Thymus (tissue), 11 donors: Measurements from ENCODE around the gene LONRF3. TPM values are rescaled to one million over a fixed set of nuclear protein-coding genes. Genes with fewer than 3 reads are reported as not detected.

Experiments used
- DNase-seq, 9 donors: peaks; one replicate each; pipeline ENCODE4 v3.0.0-alpha.2; 2013; ENCODE audit warnings: low spot score in 9 of 9, low read depth in 6 of 9, missing footprints in 1 of 9
- H3K27ac ChIP-seq, 2 donors: one replicate each; pipeline ENCODE4 v1.5.1; 2013; ENCODE audit warnings: control low read depth in 1 of 2, low read depth in 1 of 2, low read length in 1 of 2, mild to moderate bottlenecking in 1 of 2, moderate library complexity in 1 of 2
- H3K27me3 ChIP-seq, 2 donors: one replicate each; pipeline ENCODE4 v1.5.1; 2013; ENCODE audit warnings: low read length in 1 of 2; ENCODE audit not compliant: control insufficient read depth in 2 of 2, insufficient read depth in 1 of 2
- H3K36me3 ChIP-seq, 2 donors: one replicate each; pipeline ENCODE4 v1.5.1; 2013; ENCODE audit warnings: low read length in 1 of 2, mild to moderate bottlenecking in 1 of 2, moderate library complexity in 1 of 2; ENCODE audit not compliant: control insufficient read depth in 2 of 2, insufficient read depth in 2 of 2
- H3K4me1 ChIP-seq, 2 donors: one replicate each; pipeline ENCODE4 v1.5.1; 2013; ENCODE audit warnings: low read length in 2 of 2; ENCODE audit not compliant: control insufficient read depth in 2 of 2, insufficient read depth in 2 of 2
- H3K4me3 ChIP-seq, 2 donors: one replicate each; pipeline ENCODE4 v1.5.1; 2013; ENCODE audit warnings: low read length in 2 of 2, control low read depth in 1 of 2, mild to moderate bottlenecking in 1 of 2
- H3K9me3 ChIP-seq, 2 donors: one replicate each; pipeline ENCODE4 v1.5.1; 2013; ENCODE audit warnings: low read length in 1 of 2, mild to moderate bottlenecking in 1 of 2; ENCODE audit not compliant: control insufficient read depth in 2 of 2, insufficient read depth in 1 of 2
- WGBS: extraction: QIAGEN DNeasy Blood & Tissue Kit; methylation state at CpG from one replicate; pipeline ENCODE4 v1.1.7; 2013; 5-methylcytosine and 5-hydroxymethylcytosine counted together
- polyA plus RNA-seq: library from polyadenylated mRNA; stranded (reverse); fragments of 200-250 nt; gene quantifications from one replicate; pipeline ENCODE4 v1.2.3, GENCODE V29; 2013
- total RNA-seq: library from RNA; stranded (reverse); fragments of 120-200 nt; gene quantifications from one replicate; pipeline ENCODE4 v1.2.4, GENCODE V29; 2013
- donor health status: healthy.

LONRF3 gene
- total and polyA plus RNA-seq, 2 donors: 0.19 to 0.25 TPM

GRCh38 chrX:118964252-118964651 lies 10.2 kb upstream of the LONRF3 start:
- WGBS: 95% methylated on average over 2 of the region's 2 CpGs
- no peak for DNase-seq
- Histone ChIP-seq H3K4me1 (no peaks in the 10 kb centered on the region), H3K9me3 (no peaks in the 10 kb centered on the region), H3K27ac (no peak overlapping the region), H3K36me3 (no peaks in the 10 kb centered on the region), H3K4me3 (no peak overlapping the region), H3K27me3 (peaks cover 0 to 2% of the 10 kb centered on the region in 2 donors)

GRCh38 chrX:118965395-118965794 lies 9.0 kb upstream of the LONRF3 start:
- peaks cover 0 to 4% of the 10 kb centered on the region in 2 donors for H3K27me3 ChIP-seq
- no peak for DNase-seq

GRCh38 chrX:118968031-118968430 lies 6.4 kb upstream of the LONRF3 start:
- Histone ChIP-seq H3K27me3 (peaks cover 0 to 29% of the 10 kb centered on the region in 2 donors), H3K4me3 (no peak overlapping the region), H3K9me3 (no peaks in the 10 kb centered on the region), H3K27ac (no peak overlapping the region), H3K4me1 (no peaks in the 10 kb centered on the region), H3K36me3 (no peaks in the 10 kb centered on the region)
- no peak for DNase-seq
- 80% methylated on average over 8 of the region's 8 CpGs for WGBS

More at GRCh38 chrX:118965395-118965794, 9.0 kb upstream of the LONRF3 start:
- no peak overlapping the region for H3K4me3 ChIP-seq
- no peak overlapping the region for H3K27ac ChIP-seq
- WGBS: 91% methylated on average over 4 of the region's 4 CpGs
- no peaks in the 10 kb centered on the region for H3K9me3 ChIP-seq
- no peaks in the 10 kb centered on the region for H3K4me1 ChIP-seq
- no peaks in the 10 kb centered on the region for H3K36me3 ChIP-seq

- no peak for DNase-seq
- Histone ChIP-seq H3K4me1 (peaks cover 0 to 8% of the 10 kb centered on the region in 2 donors), H3K4me3 (no peak overlapping the region), H3K27ac (no peak overlapping the region), H3K27me3 (peaks cover 6 to 64% of the 10 kb centered on the region in 2 donors), H3K36me3 (no peaks in the 10 kb centered on the region), H3K9me3 (no peaks in the 10 kb centered on the region)
- WGBS: 69% methylated on average over 3 of the region's 3 CpGs
These were observed 2.9 kb upstream of the LONRF3 start for GRCh38 chrX:118971552-118971951.

GRCh38 chrX:118973389-118974087 lies 880 bp upstream of the LONRF3 start:
- H3K4me1 ChIP-seq: peaks cover 0 to 8% of the 10 kb centered on the region in 2 donors
- 7% methylated on average over 43 of the region's 43 CpGs for WGBS
- no peak for DNase-seq
- H3K4me3 ChIP-seq: no peak overlapping the region
- no peaks in the 10 kb centered on the region for H3K9me3 ChIP-seq
- H3K27ac ChIP-seq: no peak overlapping the region
- no peaks in the 10 kb centered on the region for H3K36me3 ChIP-seq
- peaks cover 6 to 80% of the 10 kb centered on the region in 2 donors for H3K27me3 ChIP-seq

GRCh38 chrX:118974908-118975671 lies 672 bp downstream of the LONRF3 start:
- H3K9me3 ChIP-seq: no peaks in the 10 kb centered on the region
- no peak overlapping the region for H3K27ac ChIP-seq
- no peaks in the 10 kb centered on the region for H3K36me3 ChIP-seq
- peaks cover 6 to 80% of the 10 kb centered on the region in 2 donors for H3K27me3 ChIP-seq
- peak in 2 of 9 donors; percentile 21 to 41 for DNase-seq
- 1% methylated on average over 82 of the region's 82 CpGs for WGBS
- H3K4me3 ChIP-seq: peak overlapping the region in 1 of 2 donors; percentile 32
- peaks cover 0 to 8% of the 10 kb centered on the region in 2 donors for H3K4me1 ChIP-seq

- Histone ChIP-seq H3K27ac (peak overlapping the region in 1 of 2 donors; percentile 52), H3K4me3 (peak overlapping the region in 1 of 2 donors; percentile 32), H3K4me1 (peaks cover 0 to 8% of the 10 kb centered on the region in 2 donors)
These were observed 1.6 kb downstream of the LONRF3 start for GRCh38 chrX:118975831-118976598.

GRCh38 chrX:118976599-118977340 lies 2.4 kb downstream of the LONRF3 start:
- DNase-seq: no peak
- WGBS: 18% methylated on average over 17 of the region's 17 CpGs
- Histone ChIP-seq H3K4me3 (peak overlapping the region in 1 of 2 donors; percentile 32), H3K36me3 (no peaks in the 10 kb centered on the region), H3K4me1 (peaks cover 0 to 8% of the 10 kb centered on the region in 2 donors), H3K27me3 (peaks cover 6 to 66% of the 10 kb centered on the region in 2 donors), H3K9me3 (no peaks in the 10 kb centered on the region), H3K27ac (peak overlapping the region in 1 of 2 donors; percentile 52)

More at GRCh38 chrX:118975831-118976598, 1.6 kb downstream of the LONRF3 start:
- 2% methylated on average over 61 of the region's 64 CpGs for WGBS
- Histone ChIP-seq H3K27me3 (peaks cover 6 to 73% of the 10 kb centered on the region in 2 donors), H3K9me3 (no peaks in the 10 kb centered on the region), H3K36me3 (no peaks in the 10 kb centered on the region)
- peak in 1 of 9 donors; percentile 9 for DNase-seq
